Vagina (tissue), 2 donors: Measurements from ENCODE around the gene TRIO.

Source experiments
- POLR2A ChIP-seq, 2 donors: fragments of 450-650 bp; IDR thresholded peaks; one replicate each; pipeline ENCODE4 v1.6.1; 2017; ENCODE audit warnings: antibody characterized with exemption in 2 of 2, mild to moderate bottlenecking in 2 of 2, moderate library complexity in 2 of 2
- TF ChIP-seq, protein P1 (sequence below), 3 experiments: fragments of 450-650 bp in 2 of 3; fragments of 200-600 bp in 1 of 3; sonication (generic) in 1 of 3; IDR thresholded peaks; one replicate each; pipeline ENCODE4 v1.5.1; 2017 to 2019; ENCODE audit warnings: antibody characterized with exemption in 3 of 3, mild to moderate bottlenecking in 2 of 3, moderate library complexity in 2 of 3

GRCh38 chr5:14471507-14471906, 328.4 kb downstream of the TRIO start:
- TF ChIP-seq, protein P1, sequence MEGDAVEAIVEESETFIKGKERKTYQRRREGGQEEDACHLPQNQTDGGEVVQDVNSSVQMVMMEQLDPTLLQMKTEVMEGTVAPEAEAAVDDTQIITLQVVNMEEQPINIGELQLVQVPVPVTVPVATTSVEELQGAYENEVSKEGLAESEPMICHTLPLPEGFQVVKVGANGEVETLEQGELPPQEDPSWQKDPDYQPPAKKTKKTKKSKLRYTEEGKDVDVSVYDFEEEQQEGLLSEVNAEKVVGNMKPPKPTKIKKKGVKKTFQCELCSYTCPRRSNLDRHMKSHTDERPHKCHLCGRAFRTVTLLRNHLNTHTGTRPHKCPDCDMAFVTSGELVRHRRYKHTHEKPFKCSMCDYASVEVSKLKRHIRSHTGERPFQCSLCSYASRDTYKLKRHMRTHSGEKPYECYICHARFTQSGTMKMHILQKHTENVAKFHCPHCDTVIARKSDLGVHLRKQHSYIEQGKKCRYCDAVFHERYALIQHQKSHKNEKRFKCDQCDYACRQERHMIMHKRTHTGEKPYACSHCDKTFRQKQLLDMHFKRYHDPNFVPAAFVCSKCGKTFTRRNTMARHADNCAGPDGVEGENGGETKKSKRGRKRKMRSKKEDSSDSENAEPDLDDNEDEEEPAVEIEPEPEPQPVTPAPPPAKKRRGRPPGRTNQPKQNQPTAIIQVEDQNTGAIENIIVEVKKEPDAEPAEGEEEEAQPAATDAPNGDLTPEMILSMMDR (IDR thresholded peaks at IDR 0.05) = no peak
- no peak for TF ChIP-seq POLR2A (IDR thresholded peaks at IDR 0.05)
